GM19395 (cell line): Measurements from ENCODE around the gene ANGEL1.

Experiments used
- ATAC-seq: cut with Tn5 transposase; IDR thresholded peaks from one replicate; pipeline ENCODE4 v1.9.1; 2021; ENCODE audit warnings: mild to moderate bottlenecking, moderate library complexity; ENCODE audit not compliant: unreplicated experiment

ANGEL1 gene

DNA sequence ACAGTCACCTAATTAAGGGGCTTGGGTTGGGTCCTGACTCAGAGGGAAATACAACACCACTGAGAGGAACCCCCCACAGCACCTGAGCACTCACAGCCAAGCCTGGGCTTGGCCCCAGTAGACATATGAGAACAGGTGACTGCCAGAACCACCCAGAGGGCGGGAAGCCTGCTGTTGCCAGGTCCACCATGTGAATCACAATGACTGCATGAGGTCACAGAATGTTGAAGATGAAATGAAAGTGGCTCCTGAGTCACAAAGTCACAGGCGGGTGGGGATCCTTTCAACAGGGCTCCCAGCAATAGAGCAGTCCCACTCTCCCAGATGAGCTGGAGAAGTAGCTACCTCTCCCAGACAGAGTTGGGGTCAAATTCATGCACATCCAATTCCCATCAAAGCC lies 13.4 kb upstream of the ANGEL1 start, which contains the start of gene LRRC74A:
LRRC74A (plus strand) TSS at position 287 of the 400 bp plus-strand sequence. CDS start 290 bp downstream, outside the sequence.
- ATAC-seq = no peak

DNA sequence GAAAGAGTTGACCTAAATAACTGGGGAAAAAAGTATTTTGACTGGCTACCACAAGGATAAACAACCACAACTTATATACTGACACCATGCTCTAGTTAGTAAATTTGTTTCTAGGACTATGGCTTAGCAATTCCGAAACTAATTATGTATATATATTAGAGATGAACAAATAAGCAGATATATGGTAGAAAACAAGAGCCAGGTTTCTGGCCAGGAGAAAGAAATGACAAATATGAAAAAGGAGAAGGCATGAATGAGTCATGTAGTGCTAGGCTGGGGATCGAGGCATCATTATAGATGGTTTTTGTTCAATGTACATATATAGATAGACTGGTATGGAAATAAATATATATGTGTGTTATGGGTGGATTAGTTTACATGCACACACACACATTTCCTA lies 8.0 kb upstream of the ANGEL1 start:
- no peak for ATAC-seq

DNA sequence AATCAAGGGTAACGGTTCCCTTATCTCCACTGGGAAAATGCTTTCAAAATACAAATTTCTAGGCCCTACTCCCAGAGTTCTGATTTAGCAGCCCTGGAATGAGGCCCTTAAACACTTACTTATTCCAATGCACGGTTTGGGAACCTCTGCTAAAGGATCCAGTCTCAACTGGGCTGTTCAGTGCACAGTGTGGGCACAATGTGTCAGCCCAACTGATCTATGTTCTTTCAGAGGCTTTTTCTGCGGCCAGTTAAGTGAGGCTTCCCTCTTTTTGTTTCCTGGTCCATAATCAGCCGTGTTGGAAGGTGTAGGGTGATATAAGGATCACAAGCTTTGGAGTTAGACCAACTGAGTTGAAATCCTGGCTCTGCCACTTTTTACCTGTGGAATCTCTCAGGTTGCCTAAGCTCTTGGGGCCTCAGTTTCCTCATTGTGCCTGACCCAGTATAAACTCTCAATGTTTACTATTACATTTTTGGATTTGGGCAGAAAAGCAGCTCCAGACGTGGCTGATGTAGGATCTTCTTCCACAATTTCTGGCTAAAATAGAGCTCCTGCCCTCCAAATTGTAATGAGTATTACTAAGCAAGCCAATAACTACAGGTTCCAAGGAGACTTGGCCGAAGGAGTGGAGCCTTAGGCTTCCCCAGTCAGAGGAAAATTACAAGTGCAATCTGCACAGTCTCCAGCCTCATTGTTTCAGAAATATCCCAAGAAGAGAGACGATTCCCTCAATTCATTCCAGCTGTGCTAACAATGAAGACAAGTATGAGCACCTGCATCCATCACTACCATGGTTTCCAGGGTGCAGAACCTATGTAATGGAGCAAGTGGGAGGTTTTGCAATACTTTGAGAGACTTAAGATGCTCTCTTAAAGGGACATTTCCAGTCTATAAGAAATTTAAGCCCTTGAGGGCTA lies 2.3 kb upstream of the ANGEL1 start:
- ATAC-seq = no peak

DNA sequence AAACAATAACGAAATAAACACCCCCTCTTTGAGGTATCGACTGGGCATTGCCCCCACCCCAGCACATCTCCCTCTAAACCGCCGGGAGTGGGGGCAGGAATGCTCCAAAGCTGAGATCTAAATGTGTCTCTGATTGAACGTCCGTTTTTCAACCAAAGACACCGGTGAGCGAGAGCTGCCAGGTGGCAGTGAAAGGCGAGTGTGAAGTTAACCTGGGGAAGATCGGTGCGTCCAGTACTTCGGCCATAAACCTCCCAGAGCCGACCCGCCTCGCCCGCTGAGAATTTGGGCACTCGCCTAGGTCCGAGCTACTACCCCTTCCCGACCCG lies 625 bp downstream of the ANGEL1 start:
- peak; percentile 14 for ATAC-seq

DNA sequence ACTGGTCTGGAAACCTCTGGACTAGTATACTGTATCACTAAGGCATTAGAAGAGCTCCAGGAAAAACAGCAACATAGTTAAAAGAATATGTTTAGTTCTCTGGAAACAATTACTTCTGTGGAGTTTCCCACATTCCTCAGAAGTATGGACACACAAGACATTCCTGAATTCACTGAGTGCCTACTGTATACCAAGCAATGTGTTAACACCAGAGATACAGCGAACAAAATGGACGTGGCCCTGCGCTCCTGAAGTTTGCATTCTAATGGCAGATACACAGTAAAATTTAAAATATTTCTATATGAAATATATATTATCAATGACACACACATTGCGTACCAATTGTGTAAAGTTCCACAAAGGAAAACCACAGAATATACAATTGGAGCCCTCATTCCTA lies 1.1 kb downstream of the ANGEL1 start:
- no peak for ATAC-seq

DNA sequence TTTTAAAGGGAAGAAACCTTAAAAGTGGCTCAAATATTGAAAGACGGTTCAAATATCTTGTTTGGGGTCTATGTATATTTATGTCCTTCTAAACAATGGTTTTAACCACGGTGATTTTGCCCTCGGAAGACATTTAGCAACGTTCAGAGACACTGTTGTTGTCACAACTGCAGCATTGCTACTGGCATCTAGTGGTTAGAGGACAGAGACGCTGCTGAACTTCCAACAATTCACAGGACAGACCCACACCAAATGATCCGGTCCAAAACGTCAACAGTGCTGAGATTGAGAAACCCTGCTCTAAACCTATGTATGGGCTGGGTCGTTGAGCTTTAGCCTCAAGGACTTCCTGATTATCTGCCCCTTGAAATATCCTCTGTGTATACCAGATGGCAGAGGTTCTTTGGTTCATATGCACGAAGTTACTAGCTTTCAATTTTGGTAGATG lies 1.7 kb downstream of the ANGEL1 start:
- no peak for ATAC-seq

DNA sequence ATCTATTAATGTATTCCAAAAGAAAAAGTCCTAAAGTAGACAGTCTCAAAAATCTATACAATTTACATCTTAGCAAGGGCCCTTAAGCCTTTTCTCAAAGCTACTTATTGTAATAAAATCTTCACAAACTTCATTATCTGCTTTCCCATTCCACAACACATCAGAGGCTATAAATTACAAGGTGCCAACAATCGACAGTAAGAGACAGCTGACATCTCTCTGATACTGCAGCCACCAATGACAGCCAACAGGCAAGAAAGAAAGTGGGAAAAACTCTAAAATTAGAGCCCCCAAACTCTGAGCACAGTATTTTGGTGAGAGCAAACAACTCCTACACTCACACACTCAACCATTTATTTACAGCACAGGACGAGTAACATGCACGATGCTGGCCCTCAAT lies 2.2 kb downstream of the ANGEL1 start:
- no peak for ATAC-seq

DNA sequence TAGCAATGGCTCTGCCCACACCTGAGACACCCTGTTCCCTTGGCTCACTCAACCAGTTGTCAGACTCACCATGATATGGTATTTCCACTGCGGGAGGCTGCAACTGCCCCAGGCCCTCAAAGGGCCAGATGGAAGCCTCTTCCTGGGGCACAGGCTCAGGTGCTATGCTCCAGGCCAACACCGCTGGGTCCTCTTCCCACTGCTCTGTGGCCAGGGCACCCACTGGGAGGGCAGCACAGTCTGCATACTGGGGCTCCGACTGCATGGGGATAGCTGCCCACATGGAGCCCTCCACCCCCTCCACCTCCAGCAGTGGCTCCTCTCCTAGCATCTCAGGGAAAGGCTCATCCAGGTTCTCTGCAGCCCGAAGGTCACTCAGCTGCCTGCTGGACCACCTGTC lies 3.7 kb downstream of the ANGEL1 start:
- ATAC-seq = no peak

DNA sequence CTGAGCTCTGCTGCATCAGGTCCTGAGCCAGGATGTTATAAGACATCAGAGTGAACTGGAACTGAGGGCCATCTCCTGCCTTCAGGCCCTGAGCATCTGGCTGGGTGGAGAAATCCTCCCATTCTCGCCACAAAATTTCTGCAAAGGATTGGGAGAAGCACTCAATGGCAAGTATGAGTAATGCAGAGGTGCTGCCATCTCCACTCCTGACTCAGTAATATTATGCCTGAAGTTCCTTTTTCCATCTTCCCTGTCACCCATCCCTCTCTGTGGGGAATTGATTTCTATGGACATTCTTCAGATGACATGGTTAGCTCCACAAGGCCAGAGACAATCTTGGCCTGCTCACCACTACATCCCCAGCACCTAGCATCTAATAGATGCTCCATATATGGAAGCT lies 4.7 kb downstream of the ANGEL1 start:
- ATAC-seq = no peak

DNA sequence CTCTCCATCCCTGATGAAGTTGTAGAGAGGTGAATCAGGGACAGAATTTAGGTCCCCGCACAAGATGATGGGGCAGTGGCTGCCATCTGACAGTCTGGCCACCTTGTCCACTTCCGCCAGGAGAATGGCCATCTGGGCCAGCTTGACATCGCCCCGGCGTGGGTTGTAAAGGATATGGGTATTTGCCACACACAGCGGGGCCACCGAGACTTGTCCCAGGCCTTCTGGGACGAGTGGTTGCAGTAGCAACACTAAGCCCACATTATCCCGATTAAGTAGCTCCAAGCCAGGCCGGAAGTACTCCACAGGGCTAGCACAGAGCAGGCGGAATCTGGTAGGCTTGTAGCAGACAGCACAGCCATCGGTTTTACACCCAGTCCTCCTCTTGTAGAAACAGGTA lies 6.2 kb downstream of the ANGEL1 start:
- ATAC-seq = no peak

DNA sequence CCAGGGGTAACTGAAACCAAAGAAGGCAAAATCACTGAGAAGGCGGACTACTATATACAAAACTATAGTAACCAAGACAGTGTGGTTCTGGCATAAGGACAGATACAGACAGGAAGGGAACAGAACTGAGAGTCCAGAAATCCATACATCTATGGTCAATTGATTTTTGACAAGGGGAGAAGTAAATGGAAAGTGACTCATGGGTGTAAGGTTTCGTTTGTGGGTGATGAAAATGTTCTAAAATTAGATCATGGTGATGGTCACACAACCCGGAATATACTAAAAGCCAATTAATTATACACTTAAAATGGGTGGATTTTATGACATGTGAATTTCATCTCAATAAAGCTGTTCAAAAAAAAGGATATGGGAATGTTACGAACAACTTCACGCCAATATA lies 18.7 kb downstream of the ANGEL1 start:
- no peak for ATAC-seq

DNA sequence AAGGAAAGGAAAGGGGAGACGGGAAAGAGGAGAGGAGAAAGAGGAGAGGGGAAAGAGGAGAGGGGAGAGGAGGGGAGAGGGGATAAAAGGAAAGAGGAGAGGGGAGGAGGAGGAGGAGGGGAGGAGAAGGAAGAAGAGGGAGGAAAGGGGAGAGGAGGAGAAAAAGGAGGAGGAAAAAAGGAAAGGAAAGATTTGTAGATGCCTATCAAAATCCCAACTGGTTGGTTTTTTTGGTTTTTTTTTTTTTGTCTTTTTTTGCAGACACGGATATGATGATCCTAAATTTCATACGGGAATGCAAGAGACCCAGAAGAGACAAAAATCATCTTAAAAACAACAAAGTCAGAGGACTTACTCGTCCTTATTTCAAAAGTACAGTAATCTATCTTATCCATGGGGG lies 19.4 kb downstream of the ANGEL1 start:
- no peak for ATAC-seq

DNA sequence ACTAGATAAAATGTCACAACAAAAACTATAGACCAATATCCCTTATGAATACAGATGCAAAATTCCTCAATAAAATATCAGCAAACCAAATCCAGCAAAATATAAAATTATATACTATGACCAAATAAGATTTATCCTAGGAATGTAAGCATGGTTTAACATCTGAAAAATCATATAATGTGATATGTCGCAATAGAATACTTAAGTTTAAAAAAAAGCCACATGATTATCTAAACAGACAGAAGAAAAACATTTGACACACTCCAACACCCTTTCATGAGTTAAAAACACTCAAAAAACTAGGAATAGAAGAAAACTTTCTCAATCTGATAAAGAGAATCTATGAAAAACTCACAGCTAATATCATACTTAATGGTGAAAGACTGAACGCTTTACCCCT lies 20.3 kb downstream of the ANGEL1 start:
- ATAC-seq = no peak

DNA sequence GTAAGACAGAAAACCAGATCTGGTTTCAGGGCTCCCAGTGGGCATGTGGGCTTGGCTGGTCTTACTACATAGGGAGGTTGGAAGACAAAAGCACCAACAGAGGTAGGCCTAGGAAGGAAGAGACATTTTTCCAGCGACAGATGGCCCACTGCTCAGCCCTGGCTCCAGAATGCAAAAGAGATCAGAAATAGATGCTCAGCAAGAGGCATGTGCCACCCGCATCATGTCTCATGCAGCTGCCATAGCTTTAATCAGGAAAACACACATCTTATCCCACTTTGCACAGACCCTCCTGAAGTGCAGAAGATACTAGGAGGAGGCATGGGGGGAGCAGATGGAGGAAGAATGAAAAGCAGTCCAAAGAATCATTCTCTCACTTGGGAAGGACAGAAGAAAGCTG lies 26.1 kb downstream of the ANGEL1 start:
- ATAC-seq = no peak

DNA sequence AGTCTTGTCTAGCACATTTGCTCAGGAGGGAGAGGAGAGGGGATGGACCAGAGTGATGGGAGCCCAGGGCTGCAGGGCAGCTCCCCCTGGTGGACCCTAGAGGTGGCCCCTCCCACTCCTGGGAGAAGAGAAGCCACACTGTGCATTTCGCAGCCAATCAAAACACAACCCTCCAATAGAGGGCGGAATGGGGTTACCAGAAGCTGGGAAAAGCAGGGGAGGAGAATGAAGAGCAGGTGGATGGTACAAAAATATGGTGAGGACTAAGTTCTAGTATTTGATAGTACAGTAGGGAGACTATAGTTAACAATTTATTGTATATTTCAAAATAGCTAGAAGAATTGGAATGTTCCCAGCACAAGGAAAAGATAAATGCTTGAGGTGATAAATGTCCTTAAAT lies 27.8 kb downstream of the ANGEL1 start:
- peak; percentile 73 for ATAC-seq

DNA sequence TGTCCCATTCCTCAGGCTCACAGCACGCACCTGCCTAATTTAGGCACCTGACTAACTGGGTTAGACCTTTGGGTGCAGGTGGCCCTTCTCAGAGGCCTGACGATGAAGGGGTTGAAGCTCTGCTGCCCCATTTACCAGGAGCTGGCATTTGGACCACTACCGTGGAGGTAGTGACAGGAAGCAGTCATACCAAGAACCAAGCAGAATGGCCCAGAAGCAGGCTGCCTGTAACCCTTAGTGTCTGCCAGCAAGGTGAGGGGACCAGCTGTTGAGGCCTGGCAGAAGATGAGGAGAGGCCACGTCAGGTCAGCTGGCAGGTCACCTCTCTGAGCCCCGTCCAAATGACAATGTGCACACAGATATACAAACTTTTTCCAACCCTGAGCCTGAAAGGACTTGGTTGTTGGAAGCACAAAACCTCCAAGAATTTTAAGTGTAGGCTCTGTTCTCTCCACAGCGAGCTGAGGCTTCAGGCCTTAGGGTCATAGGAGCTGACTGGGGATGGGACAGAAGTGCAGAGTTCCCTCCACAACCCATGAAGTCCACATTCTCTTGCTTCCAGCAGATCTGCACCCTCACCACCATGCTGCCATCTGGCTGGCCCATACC lies 28.3 kb downstream of the ANGEL1 start:
- no peak for ATAC-seq

DNA sequence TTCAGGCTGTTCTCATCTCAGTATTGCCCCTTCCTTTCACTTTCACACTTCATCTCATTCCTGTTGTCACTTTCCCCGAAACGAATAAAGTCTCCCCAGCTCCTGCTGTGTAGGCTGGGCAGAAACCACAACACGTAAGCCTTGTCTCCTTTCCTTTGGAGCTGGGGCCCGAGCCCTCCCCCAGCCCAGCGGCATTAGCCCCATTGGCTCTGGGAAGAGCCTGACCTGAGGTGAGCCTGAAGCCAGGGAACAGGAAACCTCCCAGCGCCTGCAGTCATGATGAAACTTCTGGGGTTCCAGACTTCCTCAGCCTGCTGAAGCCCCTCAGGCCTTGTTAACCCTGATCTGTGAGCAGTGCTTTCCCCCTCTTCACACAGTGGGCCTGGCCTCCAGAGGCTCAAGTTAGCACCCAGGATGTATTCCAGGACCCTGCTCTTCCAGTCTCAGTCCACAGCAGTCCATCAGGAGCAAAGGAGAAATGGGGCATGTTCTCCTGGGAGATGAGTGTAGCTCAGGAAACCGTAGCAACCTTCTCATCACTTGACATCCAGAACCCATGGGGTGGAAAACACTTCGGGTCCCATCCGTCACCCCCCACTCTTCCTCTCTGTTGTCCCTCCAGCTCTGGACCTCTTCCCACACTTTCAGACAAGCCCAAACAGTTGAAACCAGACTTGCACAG lies 29.7 kb downstream of the ANGEL1 start:
- ATAC-seq = no peak

DNA sequence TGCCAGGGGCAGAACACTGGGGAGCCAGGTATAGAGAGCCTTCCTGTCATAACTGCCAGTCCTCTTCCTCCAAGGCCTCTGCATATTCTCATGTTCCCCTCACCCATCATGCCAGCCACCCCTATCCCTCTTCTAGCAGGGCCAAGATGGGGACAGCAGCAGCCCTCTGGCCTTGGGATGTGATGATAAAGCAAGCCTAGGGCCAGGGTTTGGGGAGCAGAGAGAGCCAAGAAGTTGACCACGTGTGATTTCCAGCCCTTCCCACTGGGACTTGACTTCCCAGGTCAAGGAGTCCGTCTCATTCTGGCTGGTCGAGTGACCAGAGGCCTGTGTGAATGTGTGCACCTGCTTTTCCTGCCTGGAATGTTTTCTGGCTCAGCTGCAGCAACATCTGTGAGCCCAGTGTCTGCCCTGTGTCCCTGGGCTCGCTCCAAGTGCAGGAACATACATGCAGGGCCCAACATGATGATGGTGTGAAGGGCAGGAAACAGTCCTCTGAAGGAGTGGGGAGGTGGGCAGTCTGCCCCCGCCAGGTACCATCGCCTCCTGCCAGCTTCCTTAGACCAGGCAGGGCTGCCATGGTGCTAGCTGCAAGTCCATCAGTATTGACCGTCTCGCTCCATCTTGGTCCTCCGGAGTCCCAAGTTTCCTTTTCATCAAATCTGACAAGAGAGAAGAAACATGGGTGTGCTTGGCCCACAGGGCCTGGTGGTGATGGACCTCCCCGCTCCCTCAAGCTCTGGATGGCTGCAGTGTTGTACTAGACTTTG lies 30.4 kb downstream of the ANGEL1 start:
- ATAC-seq = no peak

DNA sequence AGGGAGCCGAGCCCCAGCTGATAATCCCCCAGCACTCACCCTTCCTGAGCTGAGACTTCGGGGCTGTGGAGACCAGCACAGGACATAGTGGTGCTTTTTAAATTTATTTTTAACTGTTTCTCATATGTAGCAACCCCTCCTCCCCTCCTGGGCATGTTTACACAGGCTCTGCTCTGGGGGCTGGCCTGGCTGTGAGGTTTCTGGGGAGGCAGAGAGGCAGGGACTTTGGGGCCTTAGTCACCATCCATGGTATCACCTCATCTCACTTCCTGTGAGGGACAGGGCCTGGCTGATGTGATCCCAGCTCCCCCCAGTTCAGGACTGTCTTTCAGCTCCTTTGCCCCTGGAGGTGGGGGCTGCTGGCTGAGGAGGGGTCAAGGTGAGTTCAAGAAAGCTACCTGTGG lies 31.0 kb downstream of the ANGEL1 start:
- ATAC-seq = no peak

DNA sequence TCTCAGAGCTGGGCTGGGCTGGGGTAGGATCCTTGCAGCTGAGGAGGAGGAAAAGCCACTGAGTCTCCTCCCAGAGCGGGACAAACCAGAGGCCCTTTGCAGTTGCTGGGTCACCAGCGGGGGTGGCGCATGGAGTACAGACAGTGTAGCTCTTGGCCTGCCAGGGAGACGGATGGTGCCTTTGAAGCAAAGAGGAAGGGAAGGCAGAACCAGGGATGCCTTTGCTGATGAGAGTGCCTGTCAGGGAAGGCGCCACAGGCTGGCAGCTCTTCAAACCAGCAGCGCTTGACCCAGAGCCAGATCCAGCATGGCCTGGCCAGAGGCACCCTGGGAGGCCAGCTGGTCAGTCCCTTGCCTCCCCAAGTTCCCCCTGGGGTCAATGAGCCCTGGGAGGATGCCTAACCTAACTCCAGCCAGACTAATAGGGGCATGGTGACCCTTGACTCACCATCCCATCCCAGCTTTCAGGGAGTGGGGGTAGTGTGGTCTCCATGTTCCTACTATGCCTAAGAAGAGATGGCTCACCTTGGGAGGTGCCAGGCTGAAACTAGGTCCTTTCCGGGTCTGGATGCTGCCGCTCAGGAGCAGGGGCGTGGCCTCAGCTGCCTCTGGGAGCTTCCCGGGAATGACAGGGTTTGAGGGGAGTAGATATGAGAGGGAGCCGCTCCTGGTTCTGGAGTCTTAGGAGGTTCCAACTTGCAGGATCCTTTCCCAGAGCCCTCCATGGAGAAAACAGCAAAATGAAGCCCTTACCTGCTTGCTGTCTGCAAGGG lies 31.6 kb downstream of the ANGEL1 start:
- no peak for ATAC-seq
